CD4-positive, alpha-beta memory T cell (primary cell): ENCODE measurements around the gene KLLN. TPM values are rescaled to one million over a fixed set of nuclear protein-coding genes. Genes with fewer than 3 reads are reported as not detected.
"Not testable (repeated sequence)": the region's sequence is repeated elsewhere in the genome, so short reads cannot be mapped to it uniquely, and the experiment has no call there.

ENCODE experiments used
- CTCF ChIA-PET: fragments of 350-600 bp; sonication (Branson Sonifier 250); formaldehyde crosslinking; loops from one replicate; lab custom pipeline; 2021; ENCODE audit warnings: inconsistent platforms; ENCODE audit not compliant: partially characterized antibody; lab: Charles Lee
- POLR2A ChIA-PET: fragments of 350-600 bp; sonication (Branson Sonifier 250); formaldehyde crosslinking; loops from one replicate; lab custom pipeline; 2021; ENCODE audit not compliant: partially characterized antibody; lab: Charles Lee
- DNase-seq, 5 donors: peaks; one replicate each; pipeline versions ENCODE4 v3.0.0 to v3.0.0-alpha.2; 2020 to 2022; ENCODE audit warnings: mixed read lengths in 1 of 5
- H3K27ac ChIP-seq: one replicate; pipeline ENCODE4 v1.7.0; 2013; ENCODE audit warnings: low read depth, low read length
- H3K27me3 ChIP-seq: 2 replicates; pipeline ENCODE4 v1.7.0; 2013; ENCODE audit warnings: mild to moderate bottlenecking, low read length, moderate library complexity; ENCODE audit not compliant: insufficient read depth
- H3K36me3 ChIP-seq: 2 replicates; pipeline ENCODE4 v1.7.0; 2013; ENCODE audit warnings: mild to moderate bottlenecking, low read length, moderate library complexity; ENCODE audit not compliant: insufficient read depth
- H3K4me1 ChIP-seq: 2 replicates; pipeline ENCODE4 v1.7.0; 2013; ENCODE audit warnings: mild to moderate bottlenecking, low read length, moderate library complexity; ENCODE audit not compliant: insufficient read depth
- H3K4me3 ChIP-seq, 2 donors: one replicate each; pipeline ENCODE4 v1.7.0; 2013; ENCODE audit warnings: low read length in 2 of 2, mild to moderate bottlenecking in 1 of 2
- H3K9me3 ChIP-seq, 2 donors: one replicate each; pipeline ENCODE4 v1.7.0; 2013; ENCODE audit warnings: low read length in 2 of 2, control low read depth in 1 of 2; ENCODE audit not compliant: control insufficient read depth in 1 of 2
- H3K27ac Mint-ChIP-seq, 7 donors: one replicate each; pipeline ENCODE4 v1.8.0; 2020 to 2021; ENCODE audit warnings: mixed read lengths in 7 of 7, mild to moderate bottlenecking in 6 of 7, inconsistent platforms in 3 of 7, moderate library complexity in 3 of 7
- H3K27me3 Mint-ChIP-seq, 2 donors: one replicate each; pipeline ENCODE4 v1.8.0; 2020 to 2021; ENCODE audit warnings: mixed read lengths in 2 of 2
- H3K36me3 Mint-ChIP-seq, 2 donors: one replicate each; pipeline ENCODE4 v1.8.0; 2020 to 2021; ENCODE audit warnings: mixed read lengths in 2 of 2, inconsistent platforms in 1 of 2, mild to moderate bottlenecking in 1 of 2
- H3K4me1 Mint-ChIP-seq, 4 donors: one replicate each; pipeline ENCODE4 v1.8.0; 2020 to 2021; ENCODE audit warnings: mixed read lengths in 4 of 4, mild to moderate bottlenecking in 1 of 4
- H3K4me3 Mint-ChIP-seq, 8 donors: one replicate each; pipeline ENCODE4 v1.8.0; 2020 to 2021; ENCODE audit warnings: mixed read lengths in 8 of 8, mild to moderate bottlenecking in 7 of 8, moderate library complexity in 6 of 8, inconsistent platforms in 3 of 8
- H3K9me3 Mint-ChIP-seq, 8 donors: one replicate each; pipeline ENCODE4 v1.8.0; 2020 to 2021; ENCODE audit warnings: mixed read lengths in 8 of 8, mild to moderate bottlenecking in 5 of 8, inconsistent platforms in 3 of 8, moderate library complexity in 1 of 8
- intact Hi-C: fragments of 100-400 bp; cut with micrococcal nuclease; formaldehyde crosslinking; loops from one replicate; pipeline ENCODE4 v1.15.1; 2023
- polyA plus RNA-seq, 2 donors: library from polyadenylated mRNA; unstranded; fragments of 300-500 nt; fragmentation: Illumina TruSeq; gene quantifications; one replicate each; pipeline ENCODE4 v1.2.3, GENCODE V29; 2021
- total RNA-seq, 2 experiments: library from RNA; stranded (reverse); gene quantifications; one replicate each; pipeline ENCODE4 v1.2.3, GENCODE V29; 2021

The KLLN gene
- total and polyA plus RNA-seq, 4 experiments from 2014 or later: 0.09 to 1.3 (median 1.0) TPM; not detected in 1

DNA sequence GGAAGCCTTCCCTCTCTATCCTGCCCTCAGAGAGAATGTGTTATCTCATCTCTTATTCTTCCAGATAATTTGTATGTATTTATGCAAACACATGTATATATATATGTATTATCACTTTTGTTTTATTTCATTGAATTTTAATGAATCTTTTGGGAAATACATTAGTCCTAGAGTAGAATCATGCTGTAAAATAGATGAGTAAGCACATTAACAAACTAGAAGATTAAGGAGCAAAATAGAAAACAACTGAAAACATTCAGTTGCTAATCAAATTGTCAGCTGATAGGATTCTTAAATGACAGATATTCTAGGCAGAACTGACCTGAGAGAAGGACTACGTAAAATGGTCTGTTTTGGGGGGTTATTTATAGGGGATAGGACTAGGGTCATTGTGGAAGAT is 11.2 kb downstream of the KLLN start:
- ChIA-PET POLR2A (interaction anchor here (3.4 kb wide), 1 partner anchor 10 kb away, joined by 22 read pairs; the partner anchor contains the start of genes KLLN and PTEN), CTCF (interaction anchor here (0.9 to 4.7 kb wide), 9 partner anchors 10 to 702 kb away, joined by 3 to 57 read pairs (median 9); partner anchors contain the start of genes ATAD1, KLLN and PTEN)
- H3K27ac ChIP-seq: no peak overlapping the region
- no peak overlapping the region for H3K4me3 ChIP-seq
- no peak for DNase-seq
- H3K27me3 Mint-ChIP-seq: no peaks in the 10 kb centered on the region
- H3K36me3 ChIP-seq: no peaks in the 10 kb centered on the region
- peaks cover 8 to 14% (median 9%) of the 10 kb centered on the region in 4 donors for H3K4me1 Mint-ChIP-seq
- intact Hi-C loops: no loop called here
- H3K27me3 ChIP-seq: no peaks in the 10 kb centered on the region
- H3K36me3 Mint-ChIP-seq: no peaks in the 10 kb centered on the region
- H3K4me3 Mint-ChIP-seq: no peak overlapping the region
- H3K4me1 ChIP-seq: peaks cover 6% of the 10 kb centered on the region
- H3K9me3 Mint-ChIP-seq: no peaks in the 10 kb centered on the region
- no peaks in the 10 kb centered on the region for H3K9me3 ChIP-seq
- H3K27ac Mint-ChIP-seq: no peak overlapping the region

DNA sequence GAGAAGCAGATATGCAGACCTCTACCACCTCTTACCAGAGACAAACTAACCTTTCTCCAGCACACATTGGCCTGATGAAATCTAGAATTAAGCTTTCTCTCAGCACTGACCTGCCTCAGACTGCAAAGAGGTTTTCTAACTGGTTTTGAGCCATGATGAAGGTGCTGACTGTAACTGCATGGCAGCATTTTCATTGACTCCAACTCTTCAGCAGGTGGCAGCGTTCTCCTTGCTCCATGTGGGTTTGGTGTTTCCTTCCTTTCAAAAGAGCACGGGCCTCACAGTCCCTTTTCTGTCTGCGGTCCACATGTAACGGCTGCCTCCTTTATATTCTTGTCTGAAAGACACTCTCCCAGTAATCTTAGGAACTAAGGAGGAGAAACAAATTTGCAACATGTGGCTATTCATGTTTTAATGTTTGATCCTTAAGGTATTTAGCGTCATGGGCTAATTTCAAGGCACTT is 12.6 kb downstream of the KLLN start:
- H3K4me3 Mint-ChIP-seq: no peak overlapping the region
- peaks cover 8 to 14% (median 9%) of the 10 kb centered on the region in 4 donors for H3K4me1 Mint-ChIP-seq
- CTCF ChIA-PET: interaction anchor here (0.5 to 4.7 kb wide), 20 partner anchors 9 to 809 kb away, joined by 3 to 57 read pairs (median 4); partner anchors contain the start of genes ATAD1, KLLN, PTEN and RNLS
- Histone ChIP-seq H3K9me3 (no peaks in the 10 kb centered on the region), H3K4me3 (no peak overlapping the region), H3K27me3 (no peaks in the 10 kb centered on the region), H3K36me3 (no peaks in the 10 kb centered on the region), H3K27ac (no peak overlapping the region), H3K4me1 (peaks cover 6% of the 10 kb centered on the region)
- H3K36me3 Mint-ChIP-seq: no peaks in the 10 kb centered on the region
- POLR2A ChIA-PET: interaction anchor here (1.1 to 3.4 kb wide), 6 partner anchors 11 to 541 kb away, joined by 3 to 22 read pairs (median 4); partner anchors contain the start of genes ATAD1, KLLN and PTEN
- peak; percentile 38 to 59 (median 52) for DNase-seq
- intact Hi-C loops: loop anchor here (1.0 kb wide), 2 partner anchors 539 to 703 kb away; no protein-coding TSS in a partner anchor
- no peak overlapping the region for H3K27ac Mint-ChIP-seq
- H3K9me3 Mint-ChIP-seq: no peaks in the 10 kb centered on the region
- H3K27me3 Mint-ChIP-seq: no peaks in the 10 kb centered on the region

- POLR2A ChIA-PET: interaction anchor here (1.5 kb wide), 1 partner anchor 31 kb away, joined by 4 read pairs; the partner anchor contains the start of gene ATAD1
- H3K4me1 Mint-ChIP-seq: peaks cover 6 to 8% (median 7%) of the 10 kb centered on the region in 4 donors
- no peaks in the 10 kb centered on the region for H3K9me3 Mint-ChIP-seq
These were observed 14.3 kb downstream of the KLLN start for GRCh38 chr10:87849001-87849400.

DNA sequence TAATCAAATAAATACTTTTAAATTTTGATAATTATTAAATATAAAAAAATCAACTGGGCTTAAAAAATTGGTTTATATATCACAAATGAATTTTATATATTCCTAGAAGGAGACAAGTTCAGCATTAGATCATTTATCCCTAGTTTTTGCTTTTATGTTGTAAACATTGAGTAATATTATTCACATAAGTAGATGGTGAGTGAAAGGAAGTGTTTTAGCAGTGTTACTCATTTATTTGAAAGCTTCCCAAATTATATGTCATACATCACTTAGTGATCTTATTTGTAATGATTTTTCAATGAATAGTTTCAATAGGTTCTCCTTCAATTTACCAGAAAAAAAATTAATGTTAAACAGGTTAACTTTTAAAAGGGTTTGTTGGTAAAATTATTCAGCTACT is 15.8 kb downstream of the KLLN start:
- H3K4me3 Mint-ChIP-seq: no peak overlapping the region
- CTCF ChIA-PET: interaction anchor here (0.8 to 2.7 kb wide), 3 partner anchors 10 to 542 kb away, joined by 3 to 14 read pairs (median 5); partner anchors contain the start of gene ATAD1

More at GRCh38 chr10:87849001-87849400, 14.3 kb downstream of the KLLN start:
- no peak for DNase-seq
- peaks cover 6% of the 10 kb centered on the region for H3K4me1 ChIP-seq
- no peak overlapping the region for H3K4me3 ChIP-seq
- intact Hi-C loops: no loop called here
- no peaks in the 10 kb centered on the region for H3K9me3 ChIP-seq
- H3K36me3 Mint-ChIP-seq: no peaks in the 10 kb centered on the region
- H3K36me3 ChIP-seq: no peaks in the 10 kb centered on the region
- peaks cover 0 to 1% of the 10 kb centered on the region in 2 donors for H3K27me3 Mint-ChIP-seq
- no peaks in the 10 kb centered on the region for H3K27me3 ChIP-seq
- CTCF ChIA-PET: interaction anchor here (1.1 to 4.7 kb wide), 8 partner anchors 10 to 705 kb away, joined by 3 to 57 read pairs (median 11); partner anchors contain the start of gene ATAD1
- no peak overlapping the region for H3K27ac ChIP-seq
- H3K27ac Mint-ChIP-seq: no peak overlapping the region
- H3K4me3 Mint-ChIP-seq: no peak overlapping the region

DNA sequence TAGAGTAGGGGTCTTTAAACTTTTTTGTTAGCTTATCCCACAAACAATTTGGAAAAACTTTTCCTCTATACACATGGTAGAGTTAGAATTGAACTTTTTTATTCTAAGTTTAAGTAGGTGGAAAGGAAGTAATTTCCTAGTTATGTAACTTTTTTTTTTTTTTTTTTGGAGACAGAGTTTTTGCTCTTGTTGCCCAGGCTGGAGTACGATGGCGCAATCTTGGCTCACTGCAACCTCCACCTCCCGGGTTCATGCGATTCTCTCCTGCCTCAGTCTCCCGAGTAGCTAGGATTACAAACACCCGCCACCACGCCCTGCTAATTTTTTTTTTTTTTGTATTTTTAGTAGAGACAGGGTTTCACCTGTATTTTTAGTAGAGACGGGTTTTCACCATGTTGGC is 16.6 kb downstream of the KLLN start:
- H3K4me1 Mint-ChIP-seq, H3K27me3 Mint-ChIP-seq, H3K4me3 ChIP-seq, H3K9me3 Mint-ChIP-seq, H3K36me3 ChIP-seq, H3K27me3 ChIP-seq, H3K27ac Mint-ChIP-seq, H3K4me1 ChIP-seq, H3K27ac ChIP-seq, intact Hi-C loops, H3K9me3 ChIP-seq, H3K36me3 Mint-ChIP-seq, DNase-seq, H3K4me3 Mint-ChIP-seq: not testable (repeated sequence)
- POLR2A ChIA-PET: interaction anchor here (1.1 kb wide), 1 partner anchor 29 kb away, joined by 3 read pairs; the partner anchor contains the start of gene ATAD1
- CTCF ChIA-PET: interaction anchor here (0.7 to 1.9 kb wide), 4 partner anchors 12 to 546 kb away, joined by 3 to 6 read pairs (median 3); no protein-coding TSS in a partner anchor

More for the DNA sequence above, 15.8 kb downstream of the KLLN start:
- intact Hi-C loops: no loop called here
- no peak overlapping the region for H3K4me3 ChIP-seq
- H3K27ac Mint-ChIP-seq: no peak overlapping the region
- H3K27me3 ChIP-seq: no peaks in the 10 kb centered on the region
- peaks cover 0 to 1% of the 10 kb centered on the region in 2 donors for H3K27me3 Mint-ChIP-seq
- no peaks in the 10 kb centered on the region for H3K36me3 Mint-ChIP-seq
- peaks cover 6% of the 10 kb centered on the region for H3K4me1 ChIP-seq
- no peak for DNase-seq
- H3K4me1 Mint-ChIP-seq: peaks cover 6 to 8% (median 8%) of the 10 kb centered on the region in 4 donors
- H3K9me3 ChIP-seq: no peaks in the 10 kb centered on the region
- POLR2A ChIA-PET: interaction anchor here (1.1 kb wide), 1 partner anchor 29 kb away, joined by 3 read pairs; the partner anchor contains the start of gene ATAD1
- H3K9me3 Mint-ChIP-seq: no peaks in the 10 kb centered on the region
- no peak overlapping the region for H3K27ac ChIP-seq
- H3K36me3 ChIP-seq: no peaks in the 10 kb centered on the region

DNA sequence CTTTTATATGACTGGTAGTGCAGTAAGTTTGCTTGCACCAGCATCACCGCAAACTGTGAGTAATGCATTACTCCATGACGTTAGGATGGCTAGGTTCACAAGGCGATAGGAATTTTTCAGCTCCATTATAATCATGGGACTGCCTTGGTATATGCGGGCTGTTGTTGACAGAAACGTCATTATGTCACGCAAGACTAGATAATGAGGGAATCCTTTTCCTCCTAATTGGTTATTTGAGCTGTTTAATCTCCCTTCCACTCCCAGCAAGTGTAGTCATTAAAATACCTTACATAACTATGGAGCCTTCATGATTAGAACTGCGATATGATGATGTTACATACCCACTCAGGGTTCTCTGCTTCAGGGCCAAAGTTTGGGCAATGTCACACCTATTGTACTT is 17.3 kb downstream of the KLLN start:
- H3K4me3 ChIP-seq: no peak overlapping the region
- no peaks in the 10 kb centered on the region for H3K9me3 ChIP-seq
- H3K27me3 Mint-ChIP-seq: peaks cover 0 to 1% of the 10 kb centered on the region in 2 donors
- peaks cover 5% of the 10 kb centered on the region for H3K4me1 ChIP-seq
- no peak overlapping the region for H3K27ac ChIP-seq
- no peaks in the 10 kb centered on the region for H3K36me3 Mint-ChIP-seq
- ChIA-PET POLR2A (interaction anchor here (0.5 kb wide), 1 partner anchor 269 kb away, joined by 3 read pairs; no protein-coding TSS in a partner anchor), CTCF (interaction anchor here (0.7 to 1.9 kb wide), 5 partner anchors 13 to 707 kb away, joined by 3 to 6 read pairs (median 3); no protein-coding TSS in a partner anchor)
- no peak overlapping the region for H3K27ac Mint-ChIP-seq
- H3K36me3 ChIP-seq: no peaks in the 10 kb centered on the region
- no peak overlapping the region for H3K4me3 Mint-ChIP-seq
- H3K4me1 Mint-ChIP-seq: peaks cover 4 to 6% (median 4%) of the 10 kb centered on the region in 4 donors
- H3K9me3 Mint-ChIP-seq: no peaks in the 10 kb centered on the region
- no peak for DNase-seq
- H3K27me3 ChIP-seq: no peaks in the 10 kb centered on the region
- intact Hi-C loops: no loop called here

DNA sequence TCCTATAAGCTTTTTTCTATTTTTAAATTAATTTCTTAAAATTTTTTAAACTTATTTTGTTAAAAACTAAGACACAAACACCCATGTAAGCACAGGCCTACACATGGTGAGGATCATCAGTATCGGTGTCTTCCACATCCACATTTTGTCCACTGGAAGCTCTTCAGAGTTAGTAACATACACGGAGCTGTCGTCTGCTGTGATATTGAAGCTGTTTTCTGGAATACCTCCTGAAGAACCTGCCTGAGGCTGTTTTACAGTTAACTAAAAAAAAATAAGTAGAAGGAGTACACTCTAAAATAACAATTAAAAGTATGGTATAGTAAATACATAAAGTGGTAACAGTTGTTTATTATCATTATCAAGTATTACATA is 17.7 kb downstream of the KLLN start:
- intact Hi-C loops: no loop called here
- Mint-ChIP-seq H3K9me3 (no peaks in the 10 kb centered on the region), H3K4me3 (no peak overlapping the region), H3K36me3 (no peaks in the 10 kb centered on the region), H3K4me1 (peaks cover 0 to 2% (median under 1%) of the 10 kb centered on the region in 4 donors), H3K27me3 (peaks cover 0 to 1% of the 10 kb centered on the region in 2 donors), H3K27ac (no peak overlapping the region)
- H3K27ac ChIP-seq: no peak overlapping the region
- no peaks in the 10 kb centered on the region for H3K9me3 ChIP-seq
- ChIA-PET POLR2A (interaction anchor here (0.5 kb wide), 1 partner anchor 269 kb away, joined by 3 read pairs; no protein-coding TSS in a partner anchor), CTCF (interaction anchor here (1.6 to 1.9 kb wide), 3 partner anchors 13 to 707 kb away, joined by 3 to 6 read pairs (median 6); no protein-coding TSS in a partner anchor)
- DNase-seq: no peak
- no peaks in the 10 kb centered on the region for H3K36me3 ChIP-seq
- H3K4me1 ChIP-seq: peaks cover 1% of the 10 kb centered on the region
- no peaks in the 10 kb centered on the region for H3K27me3 ChIP-seq
- no peak overlapping the region for H3K4me3 ChIP-seq
